HCT116 (cell line): ENCODE results near the gene PRKN. TPM values are rescaled to one million over a fixed set of nuclear protein-coding genes. Genes with fewer than 3 reads are reported as not detected.

Source experiments
- ATAC-seq: fragments of 200-7000 bp; cut with Tn5 transposase; 2 replicates; pipeline ENCODE4 v1.9.1; 2020; ENCODE audit warnings: mild to moderate bottlenecking, moderate library complexity
- BruUV-seq: library from RNA; stranded (reverse); fragments of 400-500 nt; replicated peaks from 2 replicates; lab custom pipeline; 2021; lab: Mats Ljungman, UMichigan
- CTCF ChIA-PET: fragments of 300-600 bp; sonication (Branson Sonifier 250); formaldehyde crosslinking; loops from one replicate; lab custom pipeline; 2021; ENCODE audit warnings: antibody characterized with exemption; lab: Charles Lee
- POLR2A ChIA-PET: fragments of 300-600, 350-600 bp; sonication (Branson Sonifier 250); formaldehyde crosslinking; loops from one replicate; lab custom pipeline; 2021; ENCODE audit warnings: antibody characterized with exemption; lab: Charles Lee
- RAD21 ChIA-PET, 2 experiments: fragments of 300-600 bp; sonication (Branson Sonifier 250); formaldehyde crosslinking; loops; one replicate each; lab custom pipeline; 2023; ENCODE audit warnings: low total read pairs in 2 of 2; ENCODE audit not compliant: uncharacterized antibody in 2 of 2, unreplicated experiment in 2 of 2, low non-redundant PET in 1 of 2; lab: Charles Lee
- DNase-seq: peaks from one replicate; pipeline ENCODE4 v3.0.0-alpha.2; 2010; ENCODE audit warnings: low read depth, low spot score
- H2AFZ ChIP-seq: fragments of 200-600 bp; shearing (Covaris generic), sonication (generic); 2 replicates; pipeline ENCODE4 v1.6.1; 2017; ENCODE audit warnings: low read depth, mixed run types, mixed read lengths, antibody characterized with exemption, low read length; ENCODE audit not compliant: poor library complexity, severe bottlenecking
- H3K27ac ChIP-seq: 2 replicates; pipeline ENCODE4 v1.5.1; 2012; ENCODE audit warnings: low read depth, low read length
- H3K27me3 ChIP-seq: fragments of 200-600 bp; sonication (generic); 2 replicates; pipeline ENCODE4 v1.6.1; 2016; ENCODE audit warnings: mixed run types, low read length, mixed read lengths; ENCODE audit not compliant: insufficient read depth
- H3K36me3 ChIP-seq, 2 experiments: fragments of 200-500 bp in 1 of 2; fragments of 200-600 bp in 1 of 2; sonication (Bioruptor generic) in 1 of 2; sonication (generic) in 1 of 2; 2 replicates each; pipeline versions ENCODE4 v1.5.1 to v1.6.1; 2014 to 2016; ENCODE audit warnings: low read length in 2 of 2, inconsistent platforms in 1 of 2, mixed read lengths in 1 of 2, mixed run types in 1 of 2; ENCODE audit not compliant: insufficient read depth in 2 of 2, control insufficient read depth in 1 of 2
- H3K4me1 ChIP-seq, 2 experiments: fragments of 200-600 bp in 1 of 2; sonication (generic) in 1 of 2; 2 replicates each; pipeline versions ENCODE4 v1.5.1 to v1.6.1; 2012 to 2017; ENCODE audit warnings: low read length in 2 of 2, inconsistent platforms in 1 of 2, mild to moderate bottlenecking in 1 of 2, mixed read lengths in 1 of 2, mixed run types in 1 of 2, moderate library complexity in 1 of 2; ENCODE audit not compliant: insufficient read depth in 2 of 2, control insufficient read depth in 1 of 2
- H3K4me2 ChIP-seq: fragments of 200-600 bp; sonication (generic); 2 replicates; pipeline ENCODE4 v1.6.1; 2017; ENCODE audit warnings: mixed run types, low read length, mixed read lengths
- H3K4me3 ChIP-seq, 2 experiments: fragments of 200-600 bp in 1 of 2; sonication (generic) in 1 of 2; replicated peaks in 1 of 2; 2 replicates each; pipeline ENCODE4 v1.5.1; 2011 to 2016; ENCODE audit warnings: low read length in 2 of 2, control low read depth in 1 of 2, low read depth in 1 of 2, mild to moderate bottlenecking in 1 of 2, mixed read lengths in 1 of 2, mixed run types in 1 of 2
- H3K79me2 ChIP-seq: fragments of 200-600 bp; sonication (generic); 2 replicates; pipeline ENCODE4 v1.6.1; 2017; ENCODE audit warnings: mild to moderate bottlenecking, mixed run types, low read length, moderate library complexity, mixed read lengths; ENCODE audit not compliant: insufficient read depth
- H3K9ac ChIP-seq: fragments of 200-600 bp; sonication (generic); 2 replicates; pipeline ENCODE4 v1.6.1; 2016; ENCODE audit warnings: low read length, mixed read lengths
- H3K9me2 ChIP-seq: fragments of 200-600 bp; sonication (generic), shearing (Covaris generic); 2 replicates; pipeline ENCODE4 v1.6.1; 2017; ENCODE audit warnings: mixed run types, mild to moderate bottlenecking, moderate library complexity; ENCODE audit not compliant: insufficient read depth
- H3K9me3 ChIP-seq, 2 experiments: fragments of 200-500 bp in 1 of 2; fragments of 200-600 bp in 1 of 2; sonication (Bioruptor generic) in 1 of 2; sonication (generic) in 1 of 2; 2 replicates each; pipeline ENCODE4 v1.6.1; 2014 to 2017; ENCODE audit warnings: low read length in 2 of 2, mixed read lengths in 2 of 2, inconsistent platforms in 1 of 2, low read depth in 1 of 2, mild to moderate bottlenecking in 1 of 2, mixed run types in 1 of 2, moderate library complexity in 1 of 2; ENCODE audit not compliant: control insufficient read depth in 1 of 2, insufficient read depth in 1 of 2
- H4K20me1 ChIP-seq: fragments of 200-600 bp; sonication (generic), shearing (Covaris generic); 2 replicates; pipeline ENCODE4 v1.6.1; 2017; ENCODE audit warnings: mixed run types, mild to moderate bottlenecking, moderate library complexity; ENCODE audit not compliant: insufficient read depth
- CEBPB ChIP-seq: IDR thresholded peaks from 2 replicates; pipeline ENCODE4 v1.6.1; 2012; ENCODE audit warnings: low read depth
- EGR1 ChIP-seq: IDR thresholded peaks from 2 replicates; pipeline ENCODE4 v1.6.1; 2012; ENCODE audit warnings: low read depth
- EZH2phosphoT487 ChIP-seq: fragments of 200-600 bp; IDR thresholded peaks from 2 replicates; pipeline ENCODE4 v1.6.1; 2018; ENCODE audit warnings: antibody characterized with exemption, borderline replicate concordance
- FOSL1 ChIP-seq: IDR thresholded peaks from 2 replicates; pipeline ENCODE4 v1.6.1; 2012; ENCODE audit warnings: low read depth
- JUND ChIP-seq: IDR thresholded peaks from 2 replicates; pipeline ENCODE4 v1.6.1; 2012
- POLR2A ChIP-seq: IDR thresholded peaks from 2 replicates; pipeline ENCODE4 v1.7.0; 2011; ENCODE audit warnings: borderline replicate concordance; ENCODE audit not compliant: insufficient read depth, insufficient read length; ENCODE audit errors: extremely low read depth
- SIN3A ChIP-seq: IDR thresholded peaks from 2 replicates; pipeline ENCODE4 v1.6.1; 2012; ENCODE audit warnings: low read depth
- TCF7L2 ChIP-seq: IDR thresholded peaks from 2 replicates; pipeline ENCODE4 v1.7.0; 2011; ENCODE audit warnings: borderline replicate concordance, inconsistent platforms; ENCODE audit not compliant: insufficient read depth, insufficient read length; ENCODE audit errors: extremely low read depth
- YY1 ChIP-seq: IDR thresholded peaks from 2 replicates; pipeline ENCODE4 v1.6.1; 2011; ENCODE audit warnings: low read length, low read depth, moderate library complexity, mild to moderate bottlenecking; ENCODE audit not compliant: insufficient replicate concordance; ENCODE audit errors: extremely low read depth
- ZNF274 ChIP-seq: fragments of 200-500 bp; sonication (Bioruptor generic); IDR thresholded peaks from 2 replicates; pipeline ENCODE4 v1.6.1; 2014; ENCODE audit warnings: mild to moderate bottlenecking, low read depth, low read length, inconsistent platforms
- intact Hi-C: fragments of 100-400 bp; cut with micrococcal nuclease; formaldehyde crosslinking; loops from 2 replicates; pipeline ENCODE4 v1.10.0; 2022
- total RNA-seq: library from RNA; stranded (reverse); gene quantifications from one replicate; pipeline ENCODE4 v1.2.1, GENCODE V29; 2021; ENCODE audit not compliant: unreplicated experiment
- TF ChIP-seq, protein P1 (sequence below), 3 experiments: fragments of 200-600 bp in 1 of 3; sonication (generic) in 1 of 3; IDR thresholded peaks in 2 of 3; conservative IDR thresholded peaks in 1 of 3; 2 replicates each; pipeline ENCODE4 v1.5.1; 2012 to 2017; ENCODE audit warnings: low read depth in 2 of 3, low read length in 2 of 3, antibody characterized with exemption in 1 of 3, borderline replicate concordance in 1 of 3, control low read depth in 1 of 3, mild to moderate bottlenecking in 1 of 3, mixed read lengths in 1 of 3, mixed run types in 1 of 3, moderate library complexity in 1 of 3; ENCODE audit not compliant: insufficient read depth in 1 of 3
- TF ChIP-seq, protein P2 (sequence below): IDR thresholded peaks from 2 replicates; pipeline ENCODE4 v1.6.1; 2012

The PRKN gene
- total RNA-seq, 1 experiment from 2014 or later, result 2.6 TPM

DNA sequence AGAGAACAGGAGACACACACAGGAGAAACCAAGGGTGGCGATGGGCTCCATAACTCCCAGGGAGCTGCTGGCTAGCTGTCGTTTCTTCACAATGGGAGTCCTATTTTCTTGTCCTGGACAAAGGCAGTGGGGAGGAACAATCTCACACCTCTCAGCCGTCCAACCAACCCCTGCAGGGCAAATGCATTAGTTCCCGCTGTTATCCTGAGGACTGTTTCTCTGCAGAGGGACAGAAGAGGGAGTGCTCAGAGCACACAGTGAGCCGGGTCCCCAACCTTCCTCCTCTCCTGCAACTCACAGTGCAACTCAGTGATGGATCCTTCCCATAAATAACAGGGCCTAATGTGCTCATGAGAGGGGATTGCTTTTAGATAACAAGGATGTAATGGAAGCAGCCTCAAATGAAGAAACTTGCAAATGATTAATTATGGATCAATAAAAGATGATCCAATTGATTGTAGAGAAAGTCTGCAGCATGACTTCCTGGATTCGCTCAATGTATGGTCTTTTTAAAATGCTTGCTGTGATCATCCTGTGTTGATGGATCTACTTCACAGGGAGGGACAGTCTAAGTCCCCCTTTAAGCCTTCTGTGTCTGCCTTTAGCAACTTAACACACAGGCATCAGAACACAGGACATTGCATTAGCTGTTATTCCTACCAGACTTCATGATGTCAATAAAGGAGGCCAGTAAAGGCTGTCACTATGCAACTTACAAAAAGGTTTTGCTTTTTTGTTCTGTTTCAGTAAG, 1000.3 kb downstream of the PRKN start:
- intact Hi-C loops, result loop anchor here (10.0 kb wide), 1 partner anchor 602 kb away; no protein-coding TSS in a partner anchor
- ChIA-PET RAD21 (no interaction called here), CTCF (no interaction called here), POLR2A (no interaction called here)
- no peak overlapping the region for H3K27ac ChIP-seq
- no peak overlapping the region for H3K9ac ChIP-seq
- no peaks in the 10 kb centered on the region for H3K9me3 ChIP-seq
- H3K79me2 ChIP-seq, result no peaks in the 10 kb centered on the region
- H2AFZ ChIP-seq, result no peak overlapping the region
- H4K20me1 ChIP-seq, result no peaks in the 10 kb centered on the region
- no peaks in the 10 kb centered on the region for H3K36me3 ChIP-seq
- H3K9me2 ChIP-seq, result no peaks in the 10 kb centered on the region
- no peaks in the 10 kb centered on the region for H3K4me1 ChIP-seq
- no TSS peak for BruUV-seq
- H3K27me3 ChIP-seq, result peaks cover 15% of the 10 kb centered on the region; the same call in 1 of the 2 replicates
- TF ChIP-seq FOSL1, result no peak
- TF ChIP-seq, protein P1, sequence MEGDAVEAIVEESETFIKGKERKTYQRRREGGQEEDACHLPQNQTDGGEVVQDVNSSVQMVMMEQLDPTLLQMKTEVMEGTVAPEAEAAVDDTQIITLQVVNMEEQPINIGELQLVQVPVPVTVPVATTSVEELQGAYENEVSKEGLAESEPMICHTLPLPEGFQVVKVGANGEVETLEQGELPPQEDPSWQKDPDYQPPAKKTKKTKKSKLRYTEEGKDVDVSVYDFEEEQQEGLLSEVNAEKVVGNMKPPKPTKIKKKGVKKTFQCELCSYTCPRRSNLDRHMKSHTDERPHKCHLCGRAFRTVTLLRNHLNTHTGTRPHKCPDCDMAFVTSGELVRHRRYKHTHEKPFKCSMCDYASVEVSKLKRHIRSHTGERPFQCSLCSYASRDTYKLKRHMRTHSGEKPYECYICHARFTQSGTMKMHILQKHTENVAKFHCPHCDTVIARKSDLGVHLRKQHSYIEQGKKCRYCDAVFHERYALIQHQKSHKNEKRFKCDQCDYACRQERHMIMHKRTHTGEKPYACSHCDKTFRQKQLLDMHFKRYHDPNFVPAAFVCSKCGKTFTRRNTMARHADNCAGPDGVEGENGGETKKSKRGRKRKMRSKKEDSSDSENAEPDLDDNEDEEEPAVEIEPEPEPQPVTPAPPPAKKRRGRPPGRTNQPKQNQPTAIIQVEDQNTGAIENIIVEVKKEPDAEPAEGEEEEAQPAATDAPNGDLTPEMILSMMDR (IDR thresholded peaks at IDR 0.05 in 2 of 3, conservative IDR thresholded peaks at IDR 0.05 in 1 of 3; ENCODE audit: borderline replicate concordance in 1 of 3, insufficient read depth in 1 of 3, low read depth in 2 of 3, low read length in 2 of 3), result no peak
- no peak for TF ChIP-seq SIN3A
- TF ChIP-seq CEBPB, result no peak
- TF ChIP-seq ZNF274, result no peak
- TF ChIP-seq JUND, result no peak
- TF ChIP-seq, protein P2, sequence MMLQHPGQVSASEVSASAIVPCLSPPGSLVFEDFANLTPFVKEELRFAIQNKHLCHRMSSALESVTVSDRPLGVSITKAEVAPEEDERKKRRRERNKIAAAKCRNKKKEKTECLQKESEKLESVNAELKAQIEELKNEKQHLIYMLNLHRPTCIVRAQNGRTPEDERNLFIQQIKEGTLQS, result no peak
- TF ChIP-seq POLR2A, result no peak
- TF ChIP-seq EZH2phosphoT487, result no peak
- no peak for TF ChIP-seq EGR1
- TF ChIP-seq YY1, result no peak
- TF ChIP-seq TCF7L2, result no peak
- no peak for ATAC-seq
- no peak for DNase-seq
- H3K4me3 ChIP-seq, result no peak overlapping the region
- no peak overlapping the region for H3K4me2 ChIP-seq
